ENCODE results near the gene RASGRF2. TPM values are rescaled to one million over a fixed set of nuclear protein-coding genes. Genes with fewer than 3 reads are reported as not detected.

The RASGRF2 gene
- total and polyA plus RNA-seq, 2 of the 8 experiments (the other 6 are each of a cell fraction or from before 2014, with no cell fraction given) = 2.6 to 29.5 TPM

- Histone ChIP-seq H2BK20ac (ENCODE audit: low read length) (no peak overlapping the region), H4K5ac (ENCODE audit: insufficient read length, low read depth, low read length) (no peak overlapping the region), H3K56ac (replicated peaks; ENCODE audit: insufficient read length, low read depth, low read length) (no peak overlapping the region), H3K79me2 (ENCODE audit: control insufficient read depth in 1 of 2, insufficient read depth in 2 of 2, low read length in 2 of 2) (no peaks in the 10 kb centered on the region), H3K9me3 (ENCODE audit: insufficient read depth in 2 of 2, low read depth in 1 of 2, low read length in 1 of 2) (no peaks in the 10 kb centered on the region), H3K36me3 (ENCODE audit: control insufficient read depth in 2 of 4, insufficient read depth in 4 of 4, low read length in 3 of 4) (no peaks in the 10 kb centered on the region), H3K14ac (ENCODE audit: insufficient read length) (no peak overlapping the region), H4K20me1 (replicated peaks in 1 of 2; ENCODE audit: control insufficient read depth in 1 of 2, insufficient read depth in 2 of 2, low read length in 2 of 2) (no peaks in the 10 kb centered on the region), H2AK5ac (ENCODE audit: low read depth, low read length) (no peak overlapping the region), H3K79me1 (ENCODE audit: low read depth, low read length) (no peaks in the 10 kb centered on the region), H2BK12ac (ENCODE audit: low read depth, low read length) (no peak overlapping the region), H3K23me2 (ENCODE audit: low read depth, low read length) (no peaks in the 10 kb centered on the region), H3K27me3 (replicated peaks in 1 of 4; ENCODE audit: control insufficient read depth in 3 of 4, extremely low read depth in 1 of 4, insufficient read depth in 3 of 4, low read length in 3 of 4) (no peaks in the 10 kb centered on the region), H2BK15ac (ENCODE audit: low read length) (no peak overlapping the region), H3K27ac (ENCODE audit: low read depth, low read length) (no peak overlapping the region), H4K8ac (ENCODE audit: extremely low read depth, insufficient read depth, low read length) (no peak overlapping the region), H3K4ac (replicated peaks; ENCODE audit: insufficient read length, low read depth, low read length) (no peak overlapping the region), H3K23ac (ENCODE audit: insufficient read length) (no peak overlapping the region), H3K4me2 (ENCODE audit: insufficient read depth in 1 of 2, low read depth in 2 of 2, low read length in 2 of 2) (no peak overlapping the region), H3K18ac (ENCODE audit: extremely low read depth, low read length) (no peak overlapping the region), H2BK5ac (ENCODE audit: low read depth, low read length) (no peak overlapping the region), H2BK120ac (replicated peaks; ENCODE audit: low read depth, low read length) (no peak overlapping the region), H3K4me1 (replicated peaks in 1 of 4; ENCODE audit: control insufficient read depth in 3 of 4, insufficient read depth in 4 of 4, low read length in 3 of 4) (no peaks in the 10 kb centered on the region), H3K9ac (replicated peaks in 1 of 4; ENCODE audit: extremely low read depth in 1 of 4, low read depth in 3 of 4, low read length in 3 of 4) (no peak overlapping the region), H2AFZ (ENCODE audit: low read length) (no peak overlapping the region), H4K91ac (replicated peaks; ENCODE audit: insufficient read length, low read length) (no peak overlapping the region), H3K4me3 (ENCODE audit: extremely low read depth in 1 of 4, insufficient read depth in 2 of 4, low read depth in 3 of 4, low read length in 4 of 4) (no peak overlapping the region)
- no peak for TF ChIP-seq POLR2A (IDR thresholded peaks at IDR 0.05; ENCODE audit: control extremely low read depth in 1 of 2, low read depth in 2 of 2, low read length in 2 of 2)
- TF ChIP-seq EP300 (IDR thresholded peaks at IDR 0.05; ENCODE audit: borderline replicate concordance in 1 of 2, low read depth in 2 of 2, low read length in 2 of 2) = no peak
- TF ChIP-seq HDAC6 (IDR thresholded peaks at IDR 0.05; ENCODE audit: low read depth, low read length) = no peak
- no peak for TF ChIP-seq SIX5 (IDR thresholded peaks at IDR 0.05; ENCODE audit: low read depth, low read length)
- TF ChIP-seq MAFK (IDR thresholded peaks at IDR 0.05; ENCODE audit: low read depth, low read length) = no peak
- no peak for TF ChIP-seq POLR2AphosphoS5 (IDR thresholded peaks at IDR 0.05; ENCODE audit: low read depth, low read length)
- DNase-seq (ENCODE audit: low read depth in 1 of 2, low spot score in 2 of 2) (no peak), FAIRE-seq (no peak)
- WGBS, 2 experiments (ENCODE audit: extremely low coverage in 1 of 2, insufficient coverage in 1 of 2, insufficient read length in 1 of 2, insufficient replicate concordance in 2 of 2, low coverage in 1 of 2, low lambda C conversion rate in 2 of 2, missing lambda C conversion rate in 1 of 2) = 90% methylated on average over 3 of the region's 3 CpGs; no CpG with 5 or more reads in 1 of the 2 experiments
- POLR2A ChIA-PET (ENCODE audit: partially characterized antibody) = no interaction called here
- CTCF ChIA-PET (ENCODE audit: partially characterized antibody) = interaction anchor here (0.6 to 1.4 kb wide), 6 partner anchors 11 to 452 kb away, joined by 3 to 6 read pairs (median 4); no protein-coding TSS in a partner anchor
Measured at GRCh38 chr5:81163651-81164050, 203.5 kb downstream of the RASGRF2 start.

Data from H1 (cell line).